HG03108 (cell line): Measurements from ENCODE around the gene KIAA1549.
"Not testable (repeated sequence)": the region's sequence is repeated elsewhere in the genome, so short reads cannot be mapped to it uniquely, and the experiment has no call there.

Source experiments
- ATAC-seq: cut with Tn5 transposase; IDR thresholded peaks from one replicate; pipeline ENCODE4 v1.9.1; 2021; ENCODE audit warnings: moderate library complexity; ENCODE audit not compliant: unreplicated experiment

The KIAA1549 gene

GRCh38 chr7:138981332-138982203 is at the start of gene KIAA1549:
Gene KIAA1549, minus strand, starts transcription at chr7:138981389. Its CDS starts 120 bp downstream, at chr7:138981269.
- ATAC-seq, result peak; percentile 89

GRCh38 chr7:139029353-139029752 is 48.2 kb upstream of the KIAA1549 start:
- ATAC-seq, result no peak

GRCh38 chr7:139026551-139026950 is 45.4 kb upstream of the KIAA1549 start:
- ATAC-seq, result no peak

- not testable (repeated sequence) for ATAC-seq
These were observed 44.7 kb upstream of the KIAA1549 start for GRCh38 chr7:139025861-139026260.

- no peak for ATAC-seq
These were observed 41.9 kb upstream of the KIAA1549 start for GRCh38 chr7:139023076-139023475.

- no peak for ATAC-seq
These were observed 41.1 kb upstream of the KIAA1549 start for GRCh38 chr7:139022286-139022685.

- no peak for ATAC-seq
These were observed 37.7 kb upstream of the KIAA1549 start for GRCh38 chr7:139018910-139019309.

GRCh38 chr7:139016931-139017511 is 35.8 kb upstream of the KIAA1549 start:
- peak; percentile 69 for ATAC-seq

GRCh38 chr7:139011373-139011772 is 30.2 kb upstream of the KIAA1549 start:
- no peak for ATAC-seq

GRCh38 chr7:139004321-139005090 is 23.3 kb upstream of the KIAA1549 start:
- ATAC-seq, result no peak

GRCh38 chr7:138999414-138999813 is 18.2 kb upstream of the KIAA1549 start:
- ATAC-seq, result no peak

GRCh38 chr7:138992052-138992531 is 10.9 kb upstream of the KIAA1549 start:
- ATAC-seq, result no peak

GRCh38 chr7:138987686-138988085 is 6.5 kb upstream of the KIAA1549 start:
- ATAC-seq, result no peak

- ATAC-seq, result no peak
These were observed 1.0 kb upstream of the KIAA1549 start for GRCh38 chr7:138982204-138982623.

- peak; percentile 42 for ATAC-seq
These were observed 462 bp downstream of the KIAA1549 start for GRCh38 chr7:138980563-138981291.

- no peak for ATAC-seq
These were observed 1.1 kb downstream of the KIAA1549 start for GRCh38 chr7:138979988-138980562.

GRCh38 chr7:138979226-138979979 is 1.8 kb downstream of the KIAA1549 start:
- ATAC-seq, result no peak

GRCh38 chr7:138978541-138979184 is 2.5 kb downstream of the KIAA1549 start:
- ATAC-seq, result no peak

GRCh38 chr7:138976161-138976560 is 5.0 kb downstream of the KIAA1549 start:
- not testable (repeated sequence) for ATAC-seq
